Activated CD8-positive, alpha-beta T cell treated with anti-CD3 and anti-CD28 coated beads for 36 hours (primary cell): ENCODE data around the gene CDH13. TPM values are rescaled to one million over a fixed set of nuclear protein-coding genes. Genes with fewer than 3 reads are reported as not detected.

ENCODE experiments used
- ATAC-seq: fragments of 200-7000 bp; cut with Tn5 transposase; one replicate; pipeline ENCODE4 v1.10.0; 2021; ENCODE audit warnings: mild to moderate bottlenecking, moderate library complexity
- CTCF ChIA-PET: fragments of 350-600 bp; sonication (Branson Sonifier 250); formaldehyde crosslinking; loops from one replicate; lab custom pipeline; 2021; ENCODE audit warnings: antibody characterized with exemption; lab: Charles Lee
- POLR2A ChIA-PET: fragments of 350-600 bp; sonication (Branson Sonifier 250); formaldehyde crosslinking; loops from one replicate; lab custom pipeline; 2021; ENCODE audit warnings: antibody characterized with exemption; lab: Charles Lee
- DNase-seq: peaks from one replicate; pipeline ENCODE4 v3.0.0-alpha.2; 2020
- H3K27ac Mint-ChIP-seq: one replicate; pipeline ENCODE4 v1.8.0; 2021; ENCODE audit warnings: mild to moderate bottlenecking, mixed read lengths
- H3K27me3 Mint-ChIP-seq: one replicate; pipeline ENCODE4 v1.8.0; 2021; ENCODE audit warnings: mixed read lengths
- H3K36me3 Mint-ChIP-seq: one replicate; pipeline ENCODE4 v1.8.0; 2021; ENCODE audit warnings: low read depth, mixed read lengths
- H3K4me1 Mint-ChIP-seq: one replicate; pipeline ENCODE4 v1.8.0; 2021; ENCODE audit warnings: low read depth, mixed read lengths
- H3K4me3 Mint-ChIP-seq: one replicate; pipeline ENCODE4 v1.8.0; 2021; ENCODE audit warnings: mild to moderate bottlenecking, moderate library complexity, mixed read lengths
- H3K9me3 Mint-ChIP-seq: one replicate; pipeline ENCODE4 v1.8.0; 2021; ENCODE audit warnings: mixed read lengths
- CTCF ChIP-seq: fragments of 200-600 bp; IDR thresholded peaks from one replicate; pipeline ENCODE4 v1.8.0; 2022; ENCODE audit warnings: antibody characterized with exemption, mild to moderate bottlenecking
- intact Hi-C: fragments of 100-400 bp; cut with micrococcal nuclease; formaldehyde crosslinking; loops from one replicate; pipeline ENCODE4 v1.10.0; 2022
- total RNA-seq, 2 experiments: library from RNA; stranded (reverse); gene quantifications; one replicate each; pipeline ENCODE4 v1.2.3, GENCODE V29; 2021

The CDH13 gene
- total RNA-seq, 2 experiments from 2014 or later, result not detected

GRCh38 chr16:82636485-82636884, 9.7 kb downstream of the CDH13 start:
- Mint-ChIP-seq H3K27ac (no peak overlapping the region), H3K4me3 (no peak overlapping the region), H3K27me3 (peaks cover 6% of the 10 kb centered on the region), H3K9me3 (no peaks in the 10 kb centered on the region), H3K4me1 (peaks cover 11% of the 10 kb centered on the region), H3K36me3 (no peaks in the 10 kb centered on the region)
- TF ChIP-seq CTCF, result no peak
- CTCF ChIA-PET, result no interaction called here
- intact Hi-C loops, result loop anchor here (10.0 kb wide), 1 partner anchor 372 kb away; no protein-coding TSS in a partner anchor
- POLR2A ChIA-PET, result no interaction called here
- DNase-seq (no peak), ATAC-seq (no peak)

GRCh38 chr16:82636958-82637357, 10.2 kb downstream of the CDH13 start:
- H3K4me3 Mint-ChIP-seq, result no peak overlapping the region
- intact Hi-C loops, result loop anchor here (10.0 kb wide), 1 partner anchor 372 kb away; no protein-coding TSS in a partner anchor
- no peaks in the 10 kb centered on the region for H3K36me3 Mint-ChIP-seq
- ChIA-PET CTCF (no interaction called here), POLR2A (no interaction called here)
- peaks cover 14% of the 10 kb centered on the region for H3K4me1 Mint-ChIP-seq
- DNase-seq (no peak), ATAC-seq (no peak)
- no peak overlapping the region for H3K27ac Mint-ChIP-seq
- H3K9me3 Mint-ChIP-seq, result no peaks in the 10 kb centered on the region
- TF ChIP-seq CTCF, result no peak
- peaks cover 6% of the 10 kb centered on the region for H3K27me3 Mint-ChIP-seq

DNA sequence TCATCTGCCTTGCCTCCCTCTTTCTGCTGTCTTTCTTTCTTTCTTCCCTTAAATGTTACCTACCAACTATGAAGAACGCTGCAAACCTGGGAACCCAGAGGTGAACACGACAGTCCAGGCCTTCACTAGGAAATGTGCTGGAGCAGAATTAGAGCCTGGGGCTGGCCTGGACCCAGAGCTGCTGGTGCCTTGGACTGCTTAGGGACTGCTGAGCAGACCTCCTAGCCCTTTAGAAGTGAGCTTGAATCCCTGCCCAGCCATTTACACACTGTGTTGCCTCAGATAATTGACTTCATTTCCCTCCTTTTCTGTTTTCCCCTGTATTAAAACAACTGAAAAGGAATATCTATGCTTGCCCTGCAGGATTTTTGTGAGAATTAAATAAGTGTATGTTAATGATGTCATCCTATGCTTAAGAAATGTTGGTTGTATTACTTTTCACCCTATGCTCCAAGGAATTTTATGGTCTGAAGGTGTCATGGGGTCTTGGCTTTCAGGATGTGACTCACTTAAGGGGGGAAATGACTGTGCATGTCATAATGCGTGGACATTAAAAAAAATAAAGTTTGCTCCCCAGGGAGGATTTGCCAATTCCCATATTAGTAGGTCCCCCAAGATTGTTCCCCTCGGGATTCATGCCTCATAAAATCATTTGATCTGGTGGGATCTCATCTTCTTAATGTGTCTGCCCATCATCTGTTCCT, 11.5 kb downstream of the CDH13 start:
- intact Hi-C loops, result loop anchor here (10.0 kb wide), 1 partner anchor 373 kb away; no protein-coding TSS in a partner anchor

GRCh38 chr16:82639263-82639662, 12.5 kb downstream of the CDH13 start:
- Mint-ChIP-seq H3K9me3 (no peaks in the 10 kb centered on the region), H3K27ac (no peak overlapping the region), H3K36me3 (no peaks in the 10 kb centered on the region), H3K4me1 (peaks cover 16% of the 10 kb centered on the region), H3K4me3 (no peak overlapping the region), H3K27me3 (peaks cover 6% of the 10 kb centered on the region)
- intact Hi-C loops, result loop anchor here (10.0 kb wide), 1 partner anchor 374 kb away; no protein-coding TSS in a partner anchor
- DNase-seq (no peak), ATAC-seq (no peak)
- CTCF ChIA-PET, result interaction anchor here (0.7 to 6.5 kb wide), 10 partner anchors 9 to 378 kb away, joined by 3 to 51 read pairs (median 4); no protein-coding TSS in a partner anchor
- TF ChIP-seq CTCF, result no peak
- POLR2A ChIA-PET, result interaction anchor here (1.0 kb wide), 1 partner anchor 13 kb away, joined by 3 read pairs; no protein-coding TSS in a partner anchor

More for the DNA sequence above, 11.5 kb downstream of the CDH13 start:
- H3K4me1 Mint-ChIP-seq, result peaks cover 16% of the 10 kb centered on the region
- H3K9me3 Mint-ChIP-seq, result no peaks in the 10 kb centered on the region
- no peak for TF ChIP-seq CTCF
- no peak overlapping the region for H3K4me3 Mint-ChIP-seq
- DNase-seq, result no peak
- H3K27me3 Mint-ChIP-seq, result peaks cover 6% of the 10 kb centered on the region
- no peaks in the 10 kb centered on the region for H3K36me3 Mint-ChIP-seq
- no peak overlapping the region for H3K27ac Mint-ChIP-seq
- CTCF ChIA-PET, result interaction anchor here (1.0 to 6.5 kb wide), 2 partner anchors 10 to 16 kb away, joined by 3 to 51 read pairs; no protein-coding TSS in a partner anchor
- ATAC-seq, result no peak
- POLR2A ChIA-PET, result no interaction called here
